Measurements from ENCODE around the gene SMOC2. TPM values are rescaled to one million over a fixed set of nuclear protein-coding genes. Genes with fewer than 3 reads are reported as not detected.

SMOC2 gene
- total and polyA plus RNA-seq, 2 donors (not counting 1 experiment from before 2014, with no cell fraction given), result 0.37 TPM; not detected in 1

GRCh38 chr6:168666170-168666569 lies 225.2 kb downstream of the SMOC2 start:
- POLR2A ChIA-PET, result no interaction called here

More at GRCh38 chr6:168666170-168666569, 225.2 kb downstream of the SMOC2 start:
- Histone ChIP-seq H3K4me1 (ENCODE audit: control insufficient read depth in 2 of 2, insufficient read depth in 2 of 2, low read length in 2 of 2) (no peaks in the 10 kb centered on the region), H3K36me3 (replicated peaks in 1 of 2; ENCODE audit: control extremely low read depth in 1 of 2, control insufficient read depth in 1 of 2, extremely low read depth in 1 of 2, insufficient read depth in 2 of 2, low read length in 1 of 2) (no peaks in the 10 kb centered on the region), H3K4me2 (replicated peaks; ENCODE audit: low read depth, low read length, poor library complexity, severe bottlenecking) (no peak overlapping the region), H3K9me3 (ENCODE audit: control extremely low read depth in 1 of 3, control insufficient read depth in 2 of 3, insufficient read depth in 1 of 3, low read length in 2 of 3) (peaks cover 0 to 6% (median 0%) of the 10 kb centered on the region in 3 donors), H3K27ac (ENCODE audit: low read length in 2 of 2) (no peak overlapping the region), H3K27me3 (replicated peaks in 1 of 4; ENCODE audit: control extremely low read depth in 1 of 4, control insufficient read depth in 3 of 4, insufficient read depth in 4 of 4, low read length in 3 of 4) (no peaks in the 10 kb centered on the region), H3K4me3 (ENCODE audit: control extremely low read depth in 1 of 5, extremely low read depth in 1 of 5, insufficient read depth in 1 of 5, low read depth in 2 of 5, low read length in 4 of 5) (no peak overlapping the region), H3K9ac (ENCODE audit: low read length) (no peak overlapping the region), H2AFZ (ENCODE audit: insufficient read depth, low read depth, low read length, poor library complexity, severe bottlenecking) (no peak overlapping the region), H4K20me1 (ENCODE audit: control insufficient read depth, insufficient read depth, low read length, poor library complexity, severe bottlenecking) (no peaks in the 10 kb centered on the region), H3K79me2 (ENCODE audit: control insufficient read depth, insufficient read depth, low read length) (no peaks in the 10 kb centered on the region)
- CTCF ChIA-PET, result no interaction called here
- Mint-ChIP-seq H3K9me3 (ENCODE audit: insufficient read depth) (peaks cover 4% of the 10 kb centered on the region), H3K4me3 (no peak overlapping the region), H3K27me3 (no peaks in the 10 kb centered on the region), H3K4me1 (no peaks in the 10 kb centered on the region), H3K27ac (no peak overlapping the region)
- DNase-seq (no peak), ATAC-seq (ENCODE audit: low read depth) (no peak)
- intact Hi-C loops (cut with micrococcal nuclease), result no loop called here
- TF ChIP-seq EZH2 (IDR thresholded peaks at IDR 0.05; ENCODE audit: borderline replicate concordance, insufficient read depth, low read depth, low read length, poor library complexity, severe bottlenecking) (no peak), CTCF (IDR thresholded peaks at IDR 0.05) (no peak)
- WGBS (ENCODE audit: insufficient coverage), result no CpG with 5 or more reads among the region's 3 CpGs

Data from B cell (primary cell).